ENCODE data around the gene TMX4. TPM values are rescaled to one million over a fixed set of nuclear protein-coding genes. Genes with fewer than 3 reads are reported as not detected.

The TMX4 gene
- total RNA-seq, 4 donors from 2014 or later = 44.7 to 71.7 (median 56.3) TPM

DNA sequence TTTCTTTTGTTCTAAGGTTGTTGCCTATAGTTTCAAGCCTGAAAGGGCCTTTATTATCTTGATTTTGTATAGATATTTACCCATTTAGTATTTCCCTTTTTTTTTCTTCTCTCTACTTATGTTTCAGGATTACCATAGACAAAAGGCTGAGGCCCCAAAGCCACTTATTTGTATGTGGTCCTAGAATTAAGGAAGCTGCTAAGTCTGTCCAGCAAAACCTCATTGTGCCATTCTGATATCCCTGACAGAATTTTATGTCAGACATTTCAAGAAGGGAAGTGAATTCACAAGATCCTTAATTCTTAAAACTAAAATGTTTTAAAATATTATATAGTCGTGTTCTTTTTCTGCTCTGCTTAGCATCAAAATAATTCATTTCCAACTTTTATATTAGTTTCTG, 86.2 kb downstream of the TMX4 start:
- TF ChIP-seq CTCF (IDR thresholded peaks at IDR 0.05) (no peak), POLR2A (IDR thresholded peaks at IDR 0.05) (no peak), EP300 (IDR thresholded peaks at IDR 0.05) (no peak)
- Histone ChIP-seq H3K4me1 (peaks cover 0 to 9% (median 0%) of the 10 kb centered on the region in 4 donors), H3K4me3 (no peak overlapping the region), H3K27me3 (no peaks in the 10 kb centered on the region), H3K27ac (no peak overlapping the region), H3K9me3 (no peaks in the 10 kb centered on the region), H3K36me3 (no peaks in the 10 kb centered on the region)
- 70 to 83% methylated on average over 1 of the region's 1 CpG for WGBS, 2 donors
- no peak for DNase-seq (ENCODE audit: low spot score in 2 of 2)

DNA sequence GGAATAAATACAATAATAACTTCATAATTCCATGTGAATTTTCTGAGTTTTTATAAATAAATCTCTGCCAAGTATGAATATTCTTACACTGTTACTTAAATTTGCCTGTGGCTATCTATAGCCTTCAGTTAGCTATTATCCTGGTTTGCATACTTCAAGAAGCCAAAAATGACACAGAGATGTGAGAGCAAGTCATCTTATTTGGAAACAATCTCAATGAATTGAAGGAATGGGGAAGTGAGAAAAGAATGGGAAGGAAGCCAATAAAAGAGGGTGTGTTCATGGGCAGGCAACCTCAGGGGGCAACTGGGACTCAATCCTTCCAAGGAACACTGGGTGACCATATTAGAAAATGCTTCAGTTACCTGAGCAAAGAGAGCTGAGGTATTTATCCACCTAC, 89.2 kb downstream of the TMX4 start:
- TF ChIP-seq POLR2A (IDR thresholded peaks at IDR 0.05) (no peak), EP300 (IDR thresholded peaks at IDR 0.05) (no peak), CTCF (IDR thresholded peaks at IDR 0.05) (no peak)
- no peaks in the 10 kb centered on the region for H3K9me3 ChIP-seq

More for the DNA sequence above, 89.2 kb downstream of the TMX4 start:
- DNase-seq (ENCODE audit: low spot score in 2 of 2) = no peak
- Histone ChIP-seq H3K27ac (no peak overlapping the region), H3K27me3 (no peaks in the 10 kb centered on the region), H3K4me1 (peaks cover 0 to 4% (median 0%) of the 10 kb centered on the region in 4 donors), H3K4me3 (no peak overlapping the region), H3K36me3 (no peaks in the 10 kb centered on the region)

Other genes with a start within 250 kb of the TMX4 start
- not detected for gene HAO1, start 79.3 kb downstream of the TMX4 start, total RNA-seq
- 10 to 100 TPM; 34.7 to 52.8 (median 39.2) TPM for gene PLCB1, start 112.5 kb upstream of the TMX4 start, total RNA-seq

All from tibial nerve (tissue), 4 donors.